ENCODE results near the gene GJD2.

GRCh38 chr15:34794590-34795206 is 39.9 kb upstream of the GJD2 start:
- TF ChIP-seq EP300 (IDR thresholded peaks at IDR 0.05) = no peak
- TF ChIP-seq, protein P1, sequence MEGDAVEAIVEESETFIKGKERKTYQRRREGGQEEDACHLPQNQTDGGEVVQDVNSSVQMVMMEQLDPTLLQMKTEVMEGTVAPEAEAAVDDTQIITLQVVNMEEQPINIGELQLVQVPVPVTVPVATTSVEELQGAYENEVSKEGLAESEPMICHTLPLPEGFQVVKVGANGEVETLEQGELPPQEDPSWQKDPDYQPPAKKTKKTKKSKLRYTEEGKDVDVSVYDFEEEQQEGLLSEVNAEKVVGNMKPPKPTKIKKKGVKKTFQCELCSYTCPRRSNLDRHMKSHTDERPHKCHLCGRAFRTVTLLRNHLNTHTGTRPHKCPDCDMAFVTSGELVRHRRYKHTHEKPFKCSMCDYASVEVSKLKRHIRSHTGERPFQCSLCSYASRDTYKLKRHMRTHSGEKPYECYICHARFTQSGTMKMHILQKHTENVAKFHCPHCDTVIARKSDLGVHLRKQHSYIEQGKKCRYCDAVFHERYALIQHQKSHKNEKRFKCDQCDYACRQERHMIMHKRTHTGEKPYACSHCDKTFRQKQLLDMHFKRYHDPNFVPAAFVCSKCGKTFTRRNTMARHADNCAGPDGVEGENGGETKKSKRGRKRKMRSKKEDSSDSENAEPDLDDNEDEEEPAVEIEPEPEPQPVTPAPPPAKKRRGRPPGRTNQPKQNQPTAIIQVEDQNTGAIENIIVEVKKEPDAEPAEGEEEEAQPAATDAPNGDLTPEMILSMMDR (IDR thresholded peaks at IDR 0.05) = no peak
